Liver (tissue), 9 donors: ENCODE measurements around the gene CLCN5. TPM values are rescaled to one million over a fixed set of nuclear protein-coding genes. Genes with fewer than 3 reads are reported as not detected.

Experiments used
- DNase-seq: peaks from one replicate; pipeline ENCODE4 v3.0.0-alpha.2; 2017; ENCODE audit warnings: low spot score
- H3K27ac ChIP-seq, 2 donors: one replicate each; pipeline ENCODE4 v1.7.0; 2013; ENCODE audit warnings: inconsistent platforms in 2 of 2, low read length in 2 of 2, control low read depth in 1 of 2, low read depth in 1 of 2, mild to moderate bottlenecking in 1 of 2
- H3K27me3 ChIP-seq, 4 donors: one replicate each; pipeline versions ENCODE4 v1.6.1 to v1.7.0; 2013; ENCODE audit warnings: low read length in 3 of 4, inconsistent platforms in 1 of 4, mild to moderate bottlenecking in 1 of 4, moderate library complexity in 1 of 4; ENCODE audit not compliant: control insufficient read depth in 4 of 4, insufficient read depth in 4 of 4
- H3K36me3 ChIP-seq, 4 donors: one replicate each; pipeline versions ENCODE4 v1.6.1 to v1.7.0; 2013; ENCODE audit warnings: low read length in 3 of 4, mild to moderate bottlenecking in 3 of 4, low read depth in 1 of 4, moderate library complexity in 1 of 4; ENCODE audit not compliant: control insufficient read depth in 4 of 4, insufficient read depth in 3 of 4
- H3K4me1 ChIP-seq, 4 donors: one replicate each; pipeline versions ENCODE4 v1.6.1 to v1.7.0; 2013; ENCODE audit warnings: low read length in 3 of 4, mild to moderate bottlenecking in 3 of 4, moderate library complexity in 1 of 4; ENCODE audit not compliant: control insufficient read depth in 4 of 4, insufficient read depth in 4 of 4
- H3K4me3 ChIP-seq, 3 donors: one replicate each; pipeline versions ENCODE4 v1.6.1 to v1.7.0; 2013; ENCODE audit warnings: low read length in 3 of 3, control low read depth in 1 of 3, low read depth in 1 of 3, mild to moderate bottlenecking in 1 of 3
- H3K9ac ChIP-seq, 2 donors: one replicate each; pipeline ENCODE4 v1.7.0; 2013; ENCODE audit warnings: low read length in 2 of 2, mild to moderate bottlenecking in 2 of 2, moderate library complexity in 2 of 2, control low read depth in 1 of 2, low read depth in 1 of 2
- H3K9me3 ChIP-seq, 4 donors: one replicate each; pipeline versions ENCODE4 v1.6.1 to v1.7.0; 2013; ENCODE audit warnings: low read length in 3 of 4; ENCODE audit not compliant: control insufficient read depth in 4 of 4
- ATF3 ChIP-seq: IDR thresholded peaks from 2 replicates; pipeline ENCODE4 v1.6.1; 2016; ENCODE audit warnings: antibody characterized with exemption
- CTCF ChIP-seq: fragments of 150-350 bp; IDR thresholded peaks from 2 replicates; pipeline ENCODE4 v1.5.1; 2017; ENCODE audit warnings: improper control_type of control experiment, low read depth, low read length; ENCODE audit not compliant: missing input control
- EGR1 ChIP-seq, 2 donors: IDR thresholded peaks; 2 replicates each; pipeline ENCODE4 v1.6.1; 2016 to 2018; ENCODE audit warnings: antibody characterized with exemption in 2 of 2, low read depth in 2 of 2
- FOXA1 ChIP-seq: IDR thresholded peaks from 2 replicates; pipeline ENCODE4 v1.6.1; 2016; ENCODE audit warnings: antibody characterized with exemption
- FOXA2 ChIP-seq: IDR thresholded peaks from 2 replicates; pipeline ENCODE4 v1.6.1; 2016; ENCODE audit warnings: antibody characterized with exemption
- GABPA ChIP-seq, 2 donors: IDR thresholded peaks in 1 of 2; conservative IDR thresholded peaks in 1 of 2; 2 replicates each; pipeline ENCODE4 v1.6.1; 2016; ENCODE audit warnings: antibody characterized with exemption in 2 of 2, mild to moderate bottlenecking in 1 of 2, moderate library complexity in 1 of 2
- HNF4A ChIP-seq, 2 donors: conservative IDR thresholded peaks; 2 replicates each; pipeline ENCODE4 v1.6.1; 2016; ENCODE audit warnings: antibody characterized with exemption in 2 of 2, mild to moderate bottlenecking in 2 of 2
- JUND ChIP-seq, 2 donors: IDR thresholded peaks; 2 replicates each; pipeline ENCODE4 v1.6.1; 2016; ENCODE audit warnings: antibody characterized with exemption in 2 of 2
- MAX ChIP-seq: IDR thresholded peaks from 2 replicates; pipeline ENCODE4 v1.6.1; 2016; ENCODE audit warnings: antibody characterized with exemption
- RAD21 ChIP-seq, 2 donors: IDR thresholded peaks; 2 replicates each; pipeline ENCODE4 v1.6.1; 2016; ENCODE audit warnings: antibody characterized with exemption in 2 of 2, mild to moderate bottlenecking in 2 of 2
- RXRA ChIP-seq, 2 donors: IDR thresholded peaks; 2 replicates each; pipeline ENCODE4 v1.6.1; 2017 to 2018; ENCODE audit warnings: antibody characterized with exemption in 2 of 2, mild to moderate bottlenecking in 1 of 2
- SP1 ChIP-seq: IDR thresholded peaks from 2 replicates; pipeline ENCODE4 v1.6.1; 2018; ENCODE audit warnings: antibody characterized with exemption, mild to moderate bottlenecking
- TAF1 ChIP-seq: conservative IDR thresholded peaks from 2 replicates; pipeline ENCODE4 v1.6.1; 2016; ENCODE audit warnings: antibody characterized with exemption, mild to moderate bottlenecking
- YY1 ChIP-seq: IDR thresholded peaks from 2 replicates; pipeline ENCODE4 v1.6.1; 2016; ENCODE audit warnings: antibody characterized with exemption, mild to moderate bottlenecking
- WGBS: extraction: QIAGEN DNeasy Blood & Tissue Kit; methylation state at CpG from one replicate; pipeline ENCODE4 v1.1.7; 2013; 5-methylcytosine and 5-hydroxymethylcytosine counted together
- polyA plus RNA-seq, 2 donors: library from polyadenylated mRNA; stranded (reverse) in 1 of 2; unstranded in 1 of 2; fragments of 200-250 nt in 1 of 2; fragments of >200 nt in 1 of 2; fragmentation: Nextera tagmentation in 1 of 2; extraction: Ambion mirVana in 1 of 2; gene quantifications; one replicate each; pipeline versions ENCODE4 v1.2.1 to v1.2.3, GENCODE V29; 2013 to 2015
- total RNA-seq, 2 donors: library from RNA; depleted of rRNA; stranded (reverse); fragments of >200 nt; gene quantifications; one replicate each; pipeline ENCODE4 v1.2.3, GENCODE V29; 2014
- TF ChIP-seq, protein P1 (sequence below): IDR thresholded peaks from 2 replicates; pipeline ENCODE4 v1.6.1; 2016; ENCODE audit warnings: antibody characterized with exemption, mild to moderate bottlenecking
- donor health status: healthy.
- donor health status: healthy.
- donor health status: healthy.
- donor health status: healthy.
- donor health status: healthy.

CLCN5 gene
- total and polyA plus RNA-seq, 4 donors, result 5.6 to 56.1 (median 14.6) TPM

- H3K36me3 ChIP-seq, result no peaks in the 10 kb centered on the region
- DNase-seq, result no peak
- no peak for TF ChIP-seq FOXA1
- no peak for TF ChIP-seq YY1
- TF ChIP-seq SP1, result no peak
- TF ChIP-seq EGR1 (IDR thresholded peaks at IDR 0.05; ENCODE audit: low read depth in 2 of 2), result no peak
- TF ChIP-seq, protein P1, sequence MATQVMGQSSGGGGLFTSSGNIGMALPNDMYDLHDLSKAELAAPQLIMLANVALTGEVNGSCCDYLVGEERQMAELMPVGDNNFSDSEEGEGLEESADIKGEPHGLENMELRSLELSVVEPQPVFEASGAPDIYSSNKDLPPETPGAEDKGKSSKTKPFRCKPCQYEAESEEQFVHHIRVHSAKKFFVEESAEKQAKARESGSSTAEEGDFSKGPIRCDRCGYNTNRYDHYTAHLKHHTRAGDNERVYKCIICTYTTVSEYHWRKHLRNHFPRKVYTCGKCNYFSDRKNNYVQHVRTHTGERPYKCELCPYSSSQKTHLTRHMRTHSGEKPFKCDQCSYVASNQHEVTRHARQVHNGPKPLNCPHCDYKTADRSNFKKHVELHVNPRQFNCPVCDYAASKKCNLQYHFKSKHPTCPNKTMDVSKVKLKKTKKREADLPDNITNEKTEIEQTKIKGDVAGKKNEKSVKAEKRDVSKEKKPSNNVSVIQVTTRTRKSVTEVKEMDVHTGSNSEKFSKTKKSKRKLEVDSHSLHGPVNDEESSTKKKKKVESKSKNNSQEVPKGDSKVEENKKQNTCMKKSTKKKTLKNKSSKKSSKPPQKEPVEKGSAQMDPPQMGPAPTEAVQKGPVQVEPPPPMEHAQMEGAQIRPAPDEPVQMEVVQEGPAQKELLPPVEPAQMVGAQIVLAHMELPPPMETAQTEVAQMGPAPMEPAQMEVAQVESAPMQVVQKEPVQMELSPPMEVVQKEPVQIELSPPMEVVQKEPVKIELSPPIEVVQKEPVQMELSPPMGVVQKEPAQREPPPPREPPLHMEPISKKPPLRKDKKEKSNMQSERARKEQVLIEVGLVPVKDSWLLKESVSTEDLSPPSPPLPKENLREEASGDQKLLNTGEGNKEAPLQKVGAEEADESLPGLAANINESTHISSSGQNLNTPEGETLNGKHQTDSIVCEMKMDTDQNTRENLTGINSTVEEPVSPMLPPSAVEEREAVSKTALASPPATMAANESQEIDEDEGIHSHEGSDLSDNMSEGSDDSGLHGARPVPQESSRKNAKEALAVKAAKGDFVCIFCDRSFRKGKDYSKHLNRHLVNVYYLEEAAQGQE, result no peak
- TF ChIP-seq CTCF, result no peak
- no peak for TF ChIP-seq GABPA (IDR thresholded peaks at IDR 0.05 in 1 of 2, conservative IDR thresholded peaks at IDR 0.05 in 1 of 2)
- TF ChIP-seq JUND (IDR thresholded peaks at IDR 0.05), result no peak
- TF ChIP-seq TAF1, result no peak
- no peak for TF ChIP-seq RAD21 (IDR thresholded peaks at IDR 0.05)
- TF ChIP-seq ATF3, result no peak
- TF ChIP-seq HNF4A (conservative IDR thresholded peaks at IDR 0.05), result no peak
- TF ChIP-seq FOXA2, result no peak
- H3K27ac ChIP-seq, result no peak overlapping the region
- no peaks in the 10 kb centered on the region for H3K27me3 ChIP-seq
- H3K9me3 ChIP-seq, result no peaks in the 10 kb centered on the region
- H3K9ac ChIP-seq, result no peak overlapping the region
- no peak overlapping the region for H3K4me3 ChIP-seq
- peaks cover 0 to 4% (median 1%) of the 10 kb centered on the region in 4 donors for H3K4me1 ChIP-seq
- 60% methylated on average over 3 of the region's 3 CpGs for WGBS
Measured at GRCh38 chrX:50117476-50117875, 195.1 kb downstream of the CLCN5 start.

GRCh38 chrX:50125480-50125879 is 203.1 kb downstream of the CLCN5 start:
- TF ChIP-seq FOXA1, result no peak
- TF ChIP-seq RXRA (IDR thresholded peaks at IDR 0.05), result no peak
- no peak for TF ChIP-seq RAD21 (IDR thresholded peaks at IDR 0.05)
- TF ChIP-seq HNF4A (conservative IDR thresholded peaks at IDR 0.05), result no peak
- no peak for TF ChIP-seq EGR1 (IDR thresholded peaks at IDR 0.05; ENCODE audit: low read depth in 2 of 2)
- no peak for TF ChIP-seq MAX
- TF ChIP-seq ATF3, result no peak
- H3K36me3 ChIP-seq, result no peaks in the 10 kb centered on the region
- no peak overlapping the region for H3K9ac ChIP-seq
- H3K4me1 ChIP-seq, result no peaks in the 10 kb centered on the region
- H3K27me3 ChIP-seq, result no peaks in the 10 kb centered on the region
- DNase-seq, result no peak
- WGBS, result 98% methylated on average over 1 of the region's 1 CpG
- no peak overlapping the region for H3K27ac ChIP-seq
- H3K9me3 ChIP-seq, result no peaks in the 10 kb centered on the region
- H3K4me3 ChIP-seq, result no peak overlapping the region
